Measurements from ENCODE around the gene SELENBP1.

- TF ChIP-seq BHLHE40 (IDR thresholded peaks at IDR 0.05; ENCODE audit: borderline replicate concordance) (no peak), NFRKB (IDR thresholded peaks at IDR 0.05) (no peak), HDGF (IDR thresholded peaks at IDR 0.05; ENCODE audit: borderline replicate concordance) (no peak), CTBP1 (IDR thresholded peaks at IDR 0.05; ENCODE audit: borderline replicate concordance) (no peak), LEF1 (IDR thresholded peaks at IDR 0.05; ENCODE audit: borderline replicate concordance) (no peak), ELF4 (IDR thresholded peaks at IDR 0.05) (no peak), FOXM1 (IDR thresholded peaks at IDR 0.05; ENCODE audit: borderline replicate concordance) (no peak), PKNOX1 (IDR thresholded peaks at IDR 0.05) (no peak), ZNF384 (IDR thresholded peaks at IDR 0.05) (no peak)
Observed at GRCh38 chr1:151373196-151373595, 691 bp upstream of the SELENBP1 start.

All from HEK293T (cell line).